Nephron progenitor cell (in vitro differentiated cells): ENCODE measurements around the gene ZGRF1.
A peak's percentile ranks its signal among the peaks of the same experiment; 100 is the strongest.
"Not testable (repeated sequence)": the region's sequence is repeated elsewhere in the genome, so short reads cannot be mapped to it uniquely, and the experiment has no call there.

Source experiments
- DNase-seq: peaks from one replicate; pipeline ENCODE4 v3.0.0; 2021
- H3K27ac Mint-ChIP-seq: 2 replicates; pipeline ENCODE4 v1.8.0; 2021; ENCODE audit warnings: mild to moderate bottlenecking, moderate library complexity, mixed read lengths
- H3K27me3 Mint-ChIP-seq: 2 replicates; pipeline ENCODE4 v1.8.0; 2021; ENCODE audit warnings: mild to moderate bottlenecking, low read depth, mixed read lengths; ENCODE audit not compliant: poor library complexity
- H3K36me3 Mint-ChIP-seq: 2 replicates; pipeline ENCODE4 v1.8.0; 2021; ENCODE audit warnings: low read depth, mixed read lengths
- H3K4me1 Mint-ChIP-seq: 2 replicates; pipeline ENCODE4 v1.8.0; 2021; ENCODE audit warnings: mixed read lengths
- H3K4me3 Mint-ChIP-seq: 2 replicates; pipeline ENCODE4 v1.8.0; 2021; ENCODE audit warnings: mild to moderate bottlenecking, moderate library complexity, mixed read lengths
- H3K9me3 Mint-ChIP-seq: 2 replicates; pipeline ENCODE4 v1.8.0; 2021; ENCODE audit warnings: mild to moderate bottlenecking, moderate library complexity, mixed read lengths
- TF ChIP-seq, protein P1 (sequence below): fragments of 200-600 bp; sonication (generic); IDR thresholded peaks from 2 replicates; pipeline ENCODE4 v1.5.0; 2021; ENCODE audit warnings: antibody characterized with exemption

The ZGRF1 gene

GRCh38 chr4:112673076-112673475 lies 36.4 kb upstream of the ZGRF1 start:
- Mint-ChIP-seq H3K4me1 (peaks cover 11% of the 10 kb centered on the region), H3K9me3 (no peaks in the 10 kb centered on the region), H3K36me3 (no peaks in the 10 kb centered on the region), H3K4me3 (no peak overlapping the region), H3K27ac (no peak overlapping the region), H3K27me3 (peaks cover 4% of the 10 kb centered on the region)
- DNase-seq: no peak
- TF ChIP-seq, protein P1, sequence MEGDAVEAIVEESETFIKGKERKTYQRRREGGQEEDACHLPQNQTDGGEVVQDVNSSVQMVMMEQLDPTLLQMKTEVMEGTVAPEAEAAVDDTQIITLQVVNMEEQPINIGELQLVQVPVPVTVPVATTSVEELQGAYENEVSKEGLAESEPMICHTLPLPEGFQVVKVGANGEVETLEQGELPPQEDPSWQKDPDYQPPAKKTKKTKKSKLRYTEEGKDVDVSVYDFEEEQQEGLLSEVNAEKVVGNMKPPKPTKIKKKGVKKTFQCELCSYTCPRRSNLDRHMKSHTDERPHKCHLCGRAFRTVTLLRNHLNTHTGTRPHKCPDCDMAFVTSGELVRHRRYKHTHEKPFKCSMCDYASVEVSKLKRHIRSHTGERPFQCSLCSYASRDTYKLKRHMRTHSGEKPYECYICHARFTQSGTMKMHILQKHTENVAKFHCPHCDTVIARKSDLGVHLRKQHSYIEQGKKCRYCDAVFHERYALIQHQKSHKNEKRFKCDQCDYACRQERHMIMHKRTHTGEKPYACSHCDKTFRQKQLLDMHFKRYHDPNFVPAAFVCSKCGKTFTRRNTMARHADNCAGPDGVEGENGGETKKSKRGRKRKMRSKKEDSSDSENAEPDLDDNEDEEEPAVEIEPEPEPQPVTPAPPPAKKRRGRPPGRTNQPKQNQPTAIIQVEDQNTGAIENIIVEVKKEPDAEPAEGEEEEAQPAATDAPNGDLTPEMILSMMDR: no peak

DNA sequence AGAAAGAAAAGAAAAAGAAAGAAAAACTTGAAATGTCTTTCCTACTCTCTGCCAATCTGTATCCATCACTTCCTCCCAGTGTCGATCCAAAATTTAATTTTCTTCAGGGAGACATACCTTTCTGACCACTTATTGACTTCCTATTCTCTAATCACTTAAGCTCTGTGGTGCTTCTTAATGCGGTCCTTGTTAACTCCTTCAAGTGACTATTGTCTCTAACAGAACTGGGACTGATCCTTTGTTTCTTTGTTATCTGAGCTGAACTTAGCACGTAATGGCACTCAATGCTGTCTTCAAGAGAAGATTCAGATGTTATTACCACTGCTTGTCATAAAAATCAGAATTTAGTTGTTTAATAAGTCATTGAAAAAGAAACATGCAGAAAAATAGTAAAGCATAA lies 31.4 kb upstream of the ZGRF1 start:
- TF ChIP-seq, protein P1: no peak
- Mint-ChIP-seq H3K4me3 (no peak overlapping the region), H3K27ac (no peak overlapping the region), H3K27me3 (peaks cover 4% of the 10 kb centered on the region), H3K36me3 (no peaks in the 10 kb centered on the region), H3K4me1 (peaks cover 5% of the 10 kb centered on the region), H3K9me3 (no peaks in the 10 kb centered on the region)
- DNase-seq: no peak

GRCh38 chr4:112664611-112665010 lies 27.9 kb upstream of the ZGRF1 start:
- no peaks in the 10 kb centered on the region for H3K27me3 Mint-ChIP-seq
- TF ChIP-seq, protein P1: no peak
- no peaks in the 10 kb centered on the region for H3K9me3 Mint-ChIP-seq
- H3K27ac Mint-ChIP-seq: peak overlapping the region; percentile 31
- H3K36me3 Mint-ChIP-seq: no peaks in the 10 kb centered on the region
- H3K4me1 Mint-ChIP-seq: peaks cover 5% of the 10 kb centered on the region
- DNase-seq: no peak
- no peak overlapping the region for H3K4me3 Mint-ChIP-seq

DNA sequence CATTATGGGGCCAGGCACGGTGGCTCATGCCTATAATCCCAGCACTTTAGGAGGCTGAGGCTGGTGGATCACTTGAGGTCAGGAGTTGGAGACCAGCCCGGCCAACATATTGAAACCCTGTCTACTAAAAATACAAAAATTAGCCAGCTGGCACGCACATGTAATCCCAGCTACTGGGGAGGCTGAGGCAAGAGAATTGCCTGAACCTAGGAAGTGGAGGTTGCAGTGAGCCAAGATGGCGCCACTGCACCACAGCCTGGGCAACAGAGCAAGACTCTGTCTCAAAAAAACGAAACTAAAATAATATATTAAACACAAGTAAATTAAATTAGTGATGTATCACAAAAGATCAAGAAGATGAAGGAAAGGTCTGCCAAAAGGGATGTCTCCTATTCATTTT lies 19.4 kb upstream of the ZGRF1 start:
- not testable (repeated sequence) for H3K9me3 Mint-ChIP-seq, H3K27me3 Mint-ChIP-seq, H3K4me3 Mint-ChIP-seq, H3K4me1 Mint-ChIP-seq, DNase-seq
- Mint-ChIP-seq H3K27ac (peak overlapping the region; percentile 36), H3K36me3 (peaks cover 43% of the 10 kb centered on the region)

DNA sequence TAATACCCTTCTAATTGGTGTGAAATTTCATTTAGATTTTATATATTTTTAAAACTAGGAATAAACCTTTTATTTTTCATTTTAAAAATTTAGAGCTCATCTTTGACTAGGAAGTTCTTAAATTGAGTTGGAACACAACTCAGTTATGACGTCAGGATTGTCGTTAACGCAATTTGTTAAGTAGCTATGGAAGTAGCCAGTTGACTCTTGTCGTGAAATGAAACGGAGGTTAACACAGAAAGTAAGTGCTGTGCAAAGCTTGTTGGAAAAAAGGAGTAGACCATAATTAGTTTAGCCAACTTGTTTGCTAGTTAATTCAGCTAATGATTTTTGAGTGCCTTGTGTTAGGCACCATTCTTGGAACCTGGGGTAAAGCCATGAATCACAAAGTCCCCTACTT lies 18.6 kb upstream of the ZGRF1 start:
- DNase-seq: no peak
- no peak overlapping the region for H3K4me3 Mint-ChIP-seq
- TF ChIP-seq, protein P1: no peak
- no peak overlapping the region for H3K27ac Mint-ChIP-seq
- H3K9me3 Mint-ChIP-seq: no peaks in the 10 kb centered on the region
- peaks cover 45% of the 10 kb centered on the region for H3K36me3 Mint-ChIP-seq
- no peaks in the 10 kb centered on the region for H3K27me3 Mint-ChIP-seq
- no peaks in the 10 kb centered on the region for H3K4me1 Mint-ChIP-seq

GRCh38 chr4:112652216-112652615 lies 15.5 kb upstream of the ZGRF1 start:
- Mint-ChIP-seq H3K27ac (no peak overlapping the region), H3K36me3 (peaks cover 45% of the 10 kb centered on the region), H3K27me3 (no peaks in the 10 kb centered on the region), H3K9me3 (no peaks in the 10 kb centered on the region), H3K4me3 (no peak overlapping the region), H3K4me1 (no peaks in the 10 kb centered on the region)
- TF ChIP-seq, protein P1: no peak
- DNase-seq: no peak
